ENCODE data around the gene CECR2. TPM values are rescaled to one million over a fixed set of nuclear protein-coding genes. Genes with fewer than 3 reads are reported as not detected.

Gene CECR2
- total RNA-seq, 1 experiment from 2014 or later, result 154 TPM

GRCh38 chr22:17541476-17541875, 172.2 kb downstream of the CECR2 start:
- H3K27ac Mint-ChIP-seq, result no peak overlapping the region; a peak in 3 of 7 replicates
- no peaks in the 10 kb centered on the region for H3K23me2 ChIP-seq (ENCODE audit: insufficient read length, low read depth, low read length, poor library complexity, severe bottlenecking)
- H3K79me2 ChIP-seq (ENCODE audit: insufficient read depth, low read length), result no peaks in the 10 kb centered on the region
- H3K27ac ChIP-seq (ENCODE audit: insufficient read length, low read depth, low read length), result no peak overlapping the region
- DNase-seq, result no peak
- H2BK15ac ChIP-seq (ENCODE audit: low read depth, low read length), result no peak overlapping the region
- H3K9me3 ChIP-seq (ENCODE audit: control insufficient read depth, low read depth, low read length), result no peaks in the 10 kb centered on the region
- no peaks in the 10 kb centered on the region for H3K79me1 ChIP-seq (ENCODE audit: insufficient read depth, low read depth, low read length, poor library complexity, severe bottlenecking)
- H4K20me1 ChIP-seq (ENCODE audit: control insufficient read depth, insufficient read depth, insufficient read length), result no peaks in the 10 kb centered on the region
- no peak overlapping the region for H3K9ac ChIP-seq (ENCODE audit: extremely low read depth, insufficient read length, low read length)
- H3K4me3 Mint-ChIP-seq, result no peak overlapping the region; a peak in 1 of 5 replicates
- no peak overlapping the region for H2AK5ac ChIP-seq (ENCODE audit: insufficient read length, low read length)
- peaks cover 9 to 10% of the 10 kb centered on the region in 2 experiments for H3K4me1 Mint-ChIP-seq
- H3K4me1 ChIP-seq (ENCODE audit: insufficient read depth, low read length), result peaks cover 3% of the 10 kb centered on the region; the same call in 1 of the 2 replicates
- no peak overlapping the region for H3K4me2 ChIP-seq (ENCODE audit: insufficient read depth, insufficient read length, low read length)
- peaks cover 57 to 93% (median 76%) of the 10 kb centered on the region in 3 experiments; a peak in 6 of 7 replicates for H3K36me3 Mint-ChIP-seq (ENCODE audit: insufficient read depth in 1 of 3, low read depth in 3 of 3)
- H2BK12ac ChIP-seq (ENCODE audit: insufficient read length, low read depth, low read length), result no peak overlapping the region
- H3K4ac ChIP-seq (ENCODE audit: low read depth, low read length), result no peak overlapping the region
- no peaks in the 10 kb centered on the region for H3K9me3 Mint-ChIP-seq
- no peak overlapping the region for H4K8ac ChIP-seq (replicated peaks; ENCODE audit: insufficient read length, low read depth, low read length)
- no peak overlapping the region for H2BK20ac ChIP-seq (ENCODE audit: low read depth, low read length, poor library complexity, severe bottlenecking)
- H3K56ac ChIP-seq (ENCODE audit: insufficient read length, low read depth, low read length), result no peak overlapping the region
- WGBS (ENCODE audit: extremely low coverage, insufficient read length, low lambda C conversion rate), result no CpG with 5 or more reads among the region's 7 CpGs
- no peaks in the 10 kb centered on the region; the same call in 1 of the 2 replicates for H3K27me3 Mint-ChIP-seq (ENCODE audit: low read depth)
- no peak overlapping the region for H4K91ac ChIP-seq (ENCODE audit: insufficient read length, low read depth, low read length)
- H3K14ac ChIP-seq (ENCODE audit: insufficient read depth, low read length), result no peak overlapping the region
- no peak overlapping the region for H4K5ac ChIP-seq (ENCODE audit: insufficient read length, low read depth, low read length)
- H3K18ac ChIP-seq (ENCODE audit: insufficient read length, low read depth, low read length), result no peak overlapping the region
- no peak overlapping the region for H2AFZ ChIP-seq (ENCODE audit: low read length)
- H2BK5ac ChIP-seq (ENCODE audit: insufficient read length, low read length), result no peak overlapping the region
- no peak overlapping the region for H3K23ac ChIP-seq (ENCODE audit: insufficient read length, low read depth, low read length)
- no peak for TF ChIP-seq CTCF (conservative IDR thresholded peaks at IDR 0.05)
- H3T11ph ChIP-seq (ENCODE audit: low read length), result no peak overlapping the region
- H2BK120ac ChIP-seq (ENCODE audit: low read depth, low read length, poor library complexity, severe bottlenecking), result no peak overlapping the region
- H3K27me3 ChIP-seq (ENCODE audit: insufficient read depth, low read length), result no peaks in the 10 kb centered on the region
